ENCODE data around the gene TCF12.

DNA sequence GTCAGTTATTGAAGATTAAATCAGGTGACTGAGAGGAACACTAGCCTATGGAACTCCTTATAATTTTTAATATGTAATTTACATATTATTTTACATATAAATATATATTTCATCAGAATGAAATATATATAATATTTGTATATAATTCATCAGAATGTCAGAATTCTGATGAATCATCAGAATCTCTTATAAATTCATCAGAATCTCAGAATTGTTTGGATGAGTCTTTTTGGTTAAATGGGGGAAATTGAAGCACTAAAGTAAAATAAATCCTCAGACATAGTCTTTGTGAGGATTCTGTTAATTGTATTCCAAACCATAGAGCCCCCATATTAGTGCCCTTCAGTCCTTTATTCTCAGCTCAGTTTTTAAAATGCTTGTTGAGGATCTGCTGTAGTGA, 15.4 kb downstream of the TCF12 start:
- TF ChIP-seq, protein P1, sequence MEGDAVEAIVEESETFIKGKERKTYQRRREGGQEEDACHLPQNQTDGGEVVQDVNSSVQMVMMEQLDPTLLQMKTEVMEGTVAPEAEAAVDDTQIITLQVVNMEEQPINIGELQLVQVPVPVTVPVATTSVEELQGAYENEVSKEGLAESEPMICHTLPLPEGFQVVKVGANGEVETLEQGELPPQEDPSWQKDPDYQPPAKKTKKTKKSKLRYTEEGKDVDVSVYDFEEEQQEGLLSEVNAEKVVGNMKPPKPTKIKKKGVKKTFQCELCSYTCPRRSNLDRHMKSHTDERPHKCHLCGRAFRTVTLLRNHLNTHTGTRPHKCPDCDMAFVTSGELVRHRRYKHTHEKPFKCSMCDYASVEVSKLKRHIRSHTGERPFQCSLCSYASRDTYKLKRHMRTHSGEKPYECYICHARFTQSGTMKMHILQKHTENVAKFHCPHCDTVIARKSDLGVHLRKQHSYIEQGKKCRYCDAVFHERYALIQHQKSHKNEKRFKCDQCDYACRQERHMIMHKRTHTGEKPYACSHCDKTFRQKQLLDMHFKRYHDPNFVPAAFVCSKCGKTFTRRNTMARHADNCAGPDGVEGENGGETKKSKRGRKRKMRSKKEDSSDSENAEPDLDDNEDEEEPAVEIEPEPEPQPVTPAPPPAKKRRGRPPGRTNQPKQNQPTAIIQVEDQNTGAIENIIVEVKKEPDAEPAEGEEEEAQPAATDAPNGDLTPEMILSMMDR (IDR thresholded peaks at IDR 0.05; ENCODE audit: insufficient read depth, low read depth, low read length) = no peak
- no peak for TF ChIP-seq EZH2 (IDR thresholded peaks at IDR 0.05; ENCODE audit: insufficient read depth, low read length)
